Gastroesophageal sphincter (tissue), 3 donors: ENCODE results near the gene PRKN.

Source experiments
- CTCF ChIP-seq, 4 experiments: fragments of 200-600 bp in 2 of 4; fragments of 450-650 bp in 2 of 4; sonication (generic) in 1 of 4; IDR thresholded peaks; one replicate each; pipeline ENCODE4 v1.5.1; 2017 to 2019; ENCODE audit warnings: antibody characterized with exemption in 4 of 4, mild to moderate bottlenecking in 2 of 4, moderate library complexity in 2 of 4
- POLR2AphosphoS5 ChIP-seq: sonication (generic); formaldehyde crosslinking; IDR thresholded peaks from one replicate; pipeline ENCODE4 v1.6.1; 2017; ENCODE audit warnings: antibody characterized with exemption

DNA sequence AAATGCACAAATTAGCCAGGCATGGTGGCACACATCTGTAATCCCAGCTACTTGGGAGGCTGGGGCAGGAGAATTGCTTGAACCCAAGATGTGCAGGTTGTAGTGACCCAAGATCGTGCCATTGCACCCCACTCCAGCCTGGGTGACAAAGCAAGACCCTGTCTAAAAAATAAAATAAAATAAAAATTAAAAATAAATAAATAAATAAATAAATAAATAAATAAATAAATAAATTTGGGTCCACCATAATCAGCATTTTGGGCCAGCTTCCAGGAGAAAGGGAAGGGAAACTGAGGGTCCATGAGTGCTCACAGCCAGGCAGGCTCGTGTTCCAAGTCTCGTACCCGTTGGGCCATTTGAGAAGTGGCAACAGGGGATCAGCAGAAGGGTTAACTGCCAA is 1322.1 kb downstream of the PRKN start:
- no peak for TF ChIP-seq CTCF (IDR thresholded peaks at IDR 0.05)
- TF ChIP-seq POLR2AphosphoS5: no peak
